NCI-H345 treated with DMSO at 0.1 percent for 48 hours (cell line): ENCODE measurements around the gene TEDC1.
"Not testable (repeated sequence)": the region's sequence is repeated elsewhere in the genome, so short reads cannot be mapped to it uniquely, and the experiment has no call there.

Experiments
- DNase-seq: peaks from one replicate; lab custom pipeline; 2025; ENCODE audit not compliant: unreplicated experiment; lab: John Stamatoyannopoulos, UW

The TEDC1 gene

DNA sequence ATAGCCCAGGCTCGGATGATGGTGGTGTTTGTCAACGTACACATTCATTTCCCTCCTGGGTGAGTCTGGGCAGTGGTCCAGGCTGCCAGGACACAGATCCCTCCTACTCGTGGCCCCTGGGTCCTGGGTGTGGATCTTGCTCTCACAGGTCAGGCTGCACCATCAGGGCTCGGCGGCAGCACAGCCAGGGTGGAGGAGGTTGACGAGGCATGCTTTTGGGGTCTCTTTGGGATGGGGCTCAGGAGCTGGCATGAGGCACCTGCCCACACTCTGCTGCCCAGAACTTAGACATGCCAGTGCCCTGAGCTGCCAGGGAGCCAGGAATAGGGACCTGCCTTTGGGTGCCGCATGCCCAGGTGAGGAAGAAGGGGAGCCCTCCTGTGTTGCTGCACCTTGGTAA, 45.0 kb downstream of the TEDC1 start:
- no peak for DNase-seq

DNA sequence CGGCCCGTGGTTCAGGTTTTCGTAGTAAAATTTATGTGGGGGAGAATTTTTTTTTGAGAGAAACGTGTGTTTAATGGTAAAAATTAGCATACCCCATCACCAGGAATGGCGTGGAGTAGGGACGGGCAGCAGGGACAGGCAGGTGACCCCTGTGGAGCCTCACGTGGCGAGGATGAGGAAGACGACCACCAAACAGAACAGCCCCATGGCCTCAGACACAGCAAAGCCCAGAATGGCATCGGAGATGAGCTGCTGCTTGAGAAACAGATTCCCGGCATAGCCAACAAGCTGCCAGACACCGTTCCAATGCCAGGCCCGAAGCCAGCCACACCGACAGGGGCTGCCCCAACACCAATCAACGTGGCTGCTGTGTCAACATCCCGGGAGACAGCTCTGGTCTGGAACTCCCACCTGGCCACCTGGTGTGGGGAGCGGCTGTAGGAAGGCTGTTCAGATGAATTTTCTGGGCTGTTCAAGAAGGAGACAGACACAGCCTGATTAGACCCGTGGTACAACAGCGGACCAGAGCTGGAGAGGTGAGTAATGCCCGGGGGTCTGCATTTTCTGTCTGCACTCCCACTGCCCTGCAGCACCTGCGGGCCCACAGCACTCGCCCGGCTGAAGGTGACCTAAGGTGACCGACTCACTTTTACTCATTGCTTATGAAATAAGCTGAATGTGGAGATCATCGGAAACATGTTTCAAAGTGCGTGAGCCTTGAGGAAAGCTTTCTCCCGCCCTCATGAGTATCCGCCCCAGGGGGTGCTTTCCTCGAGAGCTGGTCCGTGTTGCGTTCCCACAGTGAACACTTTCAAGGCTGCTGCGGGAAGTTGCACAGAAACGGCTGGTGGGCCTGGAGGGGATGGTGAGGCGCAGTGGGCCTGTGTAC, 45.9 kb downstream of the TEDC1 start:
- DNase-seq, result no peak

DNA sequence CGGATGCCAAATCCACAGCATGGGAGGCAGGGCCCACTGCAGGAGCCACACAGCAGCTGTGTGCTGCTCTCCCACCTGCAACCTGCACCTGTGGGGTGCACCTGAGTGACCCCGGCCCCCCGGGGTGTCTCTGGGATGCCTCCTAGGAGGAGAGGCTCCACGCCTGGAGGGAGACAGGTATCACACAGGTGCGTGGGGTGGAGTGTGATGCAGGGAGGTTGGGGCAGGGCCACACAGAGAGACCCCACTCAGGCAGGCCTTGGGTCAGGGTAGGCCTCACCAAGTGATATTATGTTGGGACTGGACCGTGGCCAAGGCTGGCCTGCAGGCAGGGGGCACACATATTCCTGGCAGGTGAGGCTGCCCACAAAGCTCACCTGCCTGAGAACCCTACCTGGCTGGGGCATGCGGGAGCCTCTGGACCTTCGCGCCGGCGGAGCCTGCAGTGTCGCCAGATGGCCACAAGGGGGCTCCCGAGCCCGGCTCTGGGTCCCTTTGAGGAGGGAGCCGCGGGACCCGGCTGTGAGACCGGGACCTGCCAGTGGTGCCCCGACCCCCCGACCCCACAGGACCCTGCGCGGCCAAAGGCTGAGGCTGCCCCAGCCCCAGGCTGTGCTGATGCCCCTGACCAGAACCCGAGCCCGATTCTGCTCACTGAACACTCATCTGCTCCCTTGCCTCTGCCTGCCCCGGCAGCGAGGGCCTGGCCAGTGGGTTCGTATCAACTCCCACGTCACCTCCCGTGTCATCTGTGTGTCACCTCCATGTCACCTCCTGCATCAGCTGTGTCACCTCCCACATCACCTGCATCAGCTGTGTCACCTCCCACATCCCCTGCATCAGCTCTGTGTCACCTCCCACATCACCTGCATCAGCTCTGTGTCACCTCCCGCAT, 46.8 kb downstream of the TEDC1 start:
- no peak for DNase-seq

DNA sequence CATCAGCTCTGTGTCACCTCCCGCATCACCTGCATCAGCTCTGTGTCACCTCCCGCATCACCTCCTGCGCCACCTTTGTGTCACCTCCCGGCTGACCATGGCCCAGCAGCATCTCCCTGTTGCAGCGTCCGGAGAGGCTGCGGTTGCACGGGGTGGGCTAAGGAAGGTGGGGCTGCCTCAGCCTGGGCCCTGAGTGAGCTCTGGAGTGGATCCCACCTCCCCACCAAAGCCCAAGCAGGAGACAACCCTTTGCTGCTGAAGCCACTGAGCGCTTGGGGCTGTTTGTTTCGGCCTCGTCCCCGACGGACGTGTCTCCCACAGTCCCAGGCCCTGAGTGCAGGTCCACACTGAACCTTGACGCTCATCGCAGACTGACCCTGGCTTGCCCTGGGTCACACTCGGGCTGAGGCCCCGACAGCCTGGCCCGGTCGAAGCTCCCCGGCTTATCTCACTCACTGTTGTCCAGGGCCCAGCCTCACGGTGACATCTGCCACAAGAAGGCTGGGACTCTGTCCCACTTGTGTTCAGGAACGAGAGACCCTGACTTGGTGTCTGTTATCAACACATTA, 47.5 kb downstream of the TEDC1 start:
- no peak for DNase-seq

DNA sequence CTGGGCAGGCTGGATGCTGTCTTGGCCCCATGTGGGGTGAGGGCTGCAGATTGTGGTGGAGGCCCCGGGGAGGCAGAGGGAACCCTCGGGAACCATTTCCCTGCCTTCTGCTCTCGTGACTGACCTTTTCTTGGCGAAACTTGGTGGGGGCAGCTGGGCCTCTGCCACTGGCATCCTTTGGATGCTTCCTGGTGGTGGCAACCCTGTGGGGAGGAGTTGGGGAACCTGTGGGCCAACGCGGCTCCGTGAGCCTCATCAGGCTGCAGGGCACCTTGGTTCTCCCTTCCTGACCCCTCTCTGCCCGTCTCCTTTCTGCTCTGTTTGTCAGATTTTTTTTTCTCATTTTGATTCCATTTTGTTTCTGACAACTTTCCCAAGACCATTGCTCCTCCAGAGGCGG, 49.8 kb downstream of the TEDC1 start:
- no peak for DNase-seq

DNA sequence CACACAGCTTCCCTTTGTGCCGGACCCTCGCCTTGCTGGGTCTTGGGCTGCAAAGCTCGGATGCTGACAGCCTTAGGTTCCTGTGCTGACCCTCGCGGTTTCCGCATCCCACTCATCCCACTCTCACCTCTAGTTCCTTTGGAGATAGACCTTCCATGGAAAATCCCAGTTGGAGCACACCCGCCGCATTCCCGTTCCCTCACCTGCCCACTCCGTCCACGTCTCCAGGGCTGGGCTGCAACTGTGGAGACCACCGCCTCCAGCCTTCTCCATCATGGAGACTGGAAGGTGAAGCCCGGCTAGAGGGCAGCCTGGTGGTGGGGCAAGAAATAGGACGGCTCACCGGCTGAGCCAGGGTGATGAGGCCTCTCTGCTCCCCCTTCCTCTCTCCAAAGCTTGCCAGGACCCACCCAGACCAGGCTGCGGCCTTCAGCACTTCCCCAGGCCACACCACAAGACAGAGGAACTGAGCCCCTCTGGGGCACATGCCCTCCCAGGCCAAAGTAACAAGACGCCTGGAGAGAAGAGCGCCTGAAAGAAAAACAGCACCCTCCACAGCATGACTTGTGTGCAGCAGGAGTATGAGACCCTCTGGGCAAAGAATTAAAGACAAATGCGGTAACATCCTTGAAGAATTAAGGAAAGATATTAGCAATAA, 50.3 kb downstream of the TEDC1 start:
- no peak for DNase-seq

DNA sequence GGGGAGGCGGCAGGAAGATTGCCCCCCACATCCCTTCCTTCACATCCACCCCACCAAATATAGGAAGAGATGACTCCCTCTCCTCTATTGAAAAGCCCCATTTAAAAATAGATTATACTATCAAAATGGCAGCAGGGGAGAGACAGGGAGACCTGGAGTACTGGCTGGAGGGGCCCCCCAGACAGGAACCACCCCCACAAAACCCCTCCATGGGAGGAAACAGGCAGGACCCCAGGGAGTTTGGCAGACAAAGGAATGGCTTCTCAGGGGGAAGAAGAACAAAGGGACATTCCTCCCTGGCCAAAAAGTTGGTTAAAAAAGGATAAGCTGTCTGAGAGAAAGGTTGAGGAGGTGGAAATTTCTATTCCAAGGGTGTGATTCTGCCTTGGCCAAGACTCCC, 54.6 kb downstream of the TEDC1 start:
- not testable (repeated sequence) for DNase-seq

DNA sequence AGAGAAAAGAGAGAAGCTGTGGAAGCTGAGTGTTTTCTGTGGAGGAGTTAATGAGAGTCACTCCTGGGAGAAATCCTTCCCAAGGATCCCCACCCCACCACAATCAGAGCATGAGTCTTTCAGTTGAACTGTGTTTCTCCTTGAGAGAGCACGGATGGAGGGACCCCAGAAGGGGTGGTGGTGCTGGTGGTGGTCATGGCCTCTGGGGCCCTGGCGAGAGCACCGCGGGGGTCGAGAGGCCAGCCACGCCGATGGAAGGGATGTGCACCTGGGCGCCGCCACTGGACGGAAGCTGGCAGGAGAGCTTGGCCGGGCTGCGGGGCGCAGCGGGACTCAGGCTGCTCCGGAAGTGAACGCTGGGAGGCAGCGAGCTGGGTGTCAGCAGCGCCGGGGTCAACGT, 55.4 kb downstream of the TEDC1 start:
- DNase-seq, result not testable (repeated sequence)

DNA sequence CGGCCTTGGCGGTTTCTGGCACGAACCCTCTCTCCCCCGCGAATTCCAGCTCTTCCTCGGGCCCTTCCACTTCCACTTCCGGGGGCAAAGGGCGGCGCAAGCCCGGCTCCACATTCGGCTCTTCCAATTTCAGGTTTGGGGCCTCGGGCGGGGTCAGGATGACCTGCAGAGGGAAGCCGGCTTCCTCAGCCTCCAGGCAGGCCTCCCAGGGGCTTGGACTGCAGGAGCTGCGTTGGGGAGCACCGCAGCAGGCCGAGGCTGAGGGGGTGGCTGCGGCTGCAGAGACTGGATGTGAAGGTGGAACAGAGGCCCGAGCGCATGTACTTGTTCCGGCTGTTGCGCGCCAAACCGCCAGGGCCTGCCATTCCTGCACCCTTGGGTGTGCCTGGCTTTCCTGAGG, 56.0 kb downstream of the TEDC1 start:
- DNase-seq, result not testable (repeated sequence)

DNA sequence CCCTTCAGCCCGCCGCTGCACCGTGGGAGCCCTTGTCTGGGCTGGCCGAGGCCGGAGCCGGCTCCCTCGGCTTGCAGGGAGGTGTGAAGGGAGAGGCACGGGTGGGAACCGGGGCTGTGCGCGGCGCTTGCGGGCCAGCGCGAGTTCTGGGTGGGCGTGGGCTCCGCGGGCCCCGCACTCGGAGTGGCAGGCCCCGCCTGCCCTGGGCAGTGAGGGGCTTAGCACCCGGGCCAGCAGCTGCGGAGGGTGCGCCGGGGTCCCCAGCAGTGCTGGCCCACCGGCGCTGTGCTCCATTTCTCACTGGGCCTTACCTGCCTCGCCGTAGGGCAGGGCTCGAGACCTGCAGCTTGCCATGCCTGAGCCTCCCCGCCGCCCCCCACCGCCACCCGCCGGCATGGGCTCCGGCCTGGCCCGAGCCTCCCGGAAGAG, 56.7 kb downstream of the TEDC1 start:
- no peak for DNase-seq
